GM15510 (cell line): ENCODE measurements around the gene RPS6KC1.

Source experiments
- POLR2A ChIP-seq: IDR thresholded peaks from 3 replicates; pipeline ENCODE4 v1.6.1; 2011; ENCODE audit warnings: borderline replicate concordance; ENCODE audit not compliant: insufficient read length; ENCODE audit errors: extremely low read depth

RPS6KC1 gene

GRCh38 chr1:213201380-213202155, 150.5 kb downstream of the RPS6KC1 start:
- TF ChIP-seq POLR2A: no peak

GRCh38 chr1:213211201-213211600, 160.2 kb downstream of the RPS6KC1 start:
- no peak for TF ChIP-seq POLR2A

- TF ChIP-seq POLR2A: no peak
Measured at GRCh38 chr1:213221209-213221608, 170.2 kb downstream of the RPS6KC1 start.

- no peak for TF ChIP-seq POLR2A
Measured at GRCh38 chr1:213227458-213227857, 176.4 kb downstream of the RPS6KC1 start.

GRCh38 chr1:213231795-213232231, 180.8 kb downstream of the RPS6KC1 start:
- no peak for TF ChIP-seq POLR2A

- TF ChIP-seq POLR2A: no peak
Measured at GRCh38 chr1:213242883-213243282, 191.8 kb downstream of the RPS6KC1 start.

- TF ChIP-seq POLR2A: no peak
Measured at GRCh38 chr1:213244664-213245091, 193.6 kb downstream of the RPS6KC1 start.

- no peak for TF ChIP-seq POLR2A
Measured at GRCh38 chr1:213245260-213245910, 194.3 kb downstream of the RPS6KC1 start.

- TF ChIP-seq POLR2A: no peak
Measured at GRCh38 chr1:213247038-213247437, 196.0 kb downstream of the RPS6KC1 start.

GRCh38 chr1:213249395-213249794, 198.4 kb downstream of the RPS6KC1 start:
- no peak for TF ChIP-seq POLR2A

- no peak for TF ChIP-seq POLR2A
Measured at GRCh38 chr1:213250041-213250440, 199.0 kb downstream of the RPS6KC1 start.

GRCh38 chr1:213250446-213250845, 199.4 kb downstream of the RPS6KC1 start:
- TF ChIP-seq POLR2A: no peak

GRCh38 chr1:213251972-213252371, 200.9 kb downstream of the RPS6KC1 start:
- no peak for TF ChIP-seq POLR2A

GRCh38 chr1:213256438-213257087, 205.5 kb downstream of the RPS6KC1 start:
- TF ChIP-seq POLR2A: no peak

- TF ChIP-seq POLR2A: no peak
Measured at GRCh38 chr1:213260311-213261075, 209.5 kb downstream of the RPS6KC1 start.
